Small intestine (tissue), 4 donors: Measurements from ENCODE around the gene OR2A1. TPM values are rescaled to one million over a fixed set of nuclear protein-coding genes. Genes with fewer than 3 reads are reported as not detected.

Source experiments
- polyA plus RNA-seq, 4 donors: library from polyadenylated mRNA; stranded (reverse) in 3 of 4; unstranded in 1 of 4; fragments of 200-250 nt in 3 of 4; fragments of 120-200 nt in 1 of 4; gene quantifications; one replicate each; pipeline versions ENCODE4 v1.2.1 to v1.2.3, GENCODE V29; 2013
- donor health status: healthy with polysubstance abuse.
- donor health status: Bipolar disorder and iron deficiency.
- donor health status: healthy.

OR2A1 gene
- polyA plus RNA-seq, 4 donors: 0.04 to 0.46 TPM; not detected in 2

Other genes starting within 250 kb of the OR2A1 start
- gene OR2A25, start 242.6 kb upstream of the OR2A1 start, polyA plus RNA-seq: under 1 TPM in 1 of 4 donors, not detected in 3; 0.03 TPM
- under 1 TPM in 1 of 4 donors, not detected in 3; 0.03 TPM for gene OR2A12, start 226.1 kb upstream of the OR2A1 start, polyA plus RNA-seq
- not detected for gene OR2A2, start 202.8 kb upstream of the OR2A1 start, polyA plus RNA-seq
- gene OR2A14, start 189.2 kb upstream of the OR2A1 start, polyA plus RNA-seq: under 1 TPM in 1 of 4 donors, not detected in 3; 0.07 TPM
- gene CTAGE4, start 129.0 kb upstream of the OR2A1 start, polyA plus RNA-seq: 10 to 100 TPM in 2 of 4 donors, 1 to 10 TPM in 1, under 1 TPM in 1; 0.48 to 16.5 (median 9.5) TPM
- 10 to 100 TPM; 23.6 to 46.1 (median 37.1) TPM for gene ARHGEF35, start 116.6 kb upstream of the OR2A1 start, polyA plus RNA-seq
- under 1 TPM in 2 of 4 donors, not detected in 2; 0.03 to 0.68 TPM for gene OR2A42, start 72.8 kb upstream of the OR2A1 start, polyA plus RNA-seq
- 10 to 100 TPM in 1 of 4 donors, 1 to 10 TPM in 3; 2.7 to 19.1 (median 3.1) TPM for gene OR2A7, start 47.6 kb upstream of the OR2A1 start, polyA plus RNA-seq
- 10 to 100 TPM in 1 of 4 donors, 1 to 10 TPM in 2, not detected in 1; 2.6 to 13.4 (median 6.0) TPM for gene CTAGE8, start 43.1 kb upstream of the OR2A1 start, polyA plus RNA-seq
- 10 to 100 TPM; 15.6 to 43.9 (median 33.0) TPM for gene ARHGEF5, start 43.0 kb downstream of the OR2A1 start, polyA plus RNA-seq
- gene NOBOX, start 91.3 kb downstream of the OR2A1 start, polyA plus RNA-seq: under 1 TPM in 1 of 4 donors, not detected in 3; 0.03 TPM